Mesodermal cell (in vitro differentiated cells): Measurements from ENCODE around the gene PSG6.
"Not testable (repeated sequence)": the region's sequence is repeated elsewhere in the genome, so short reads cannot be mapped to it uniquely, and the experiment has no call there.

ENCODE experiments used
- H3K27ac ChIP-seq: 2 replicates; pipeline ENCODE4 v1.7.0; 2013; ENCODE audit warnings: mild to moderate bottlenecking, low read depth, low read length, moderate library complexity; ENCODE audit not compliant: severe bottlenecking
- H3K36me3 ChIP-seq: 2 replicates; pipeline ENCODE4 v1.7.1; 2013; ENCODE audit warnings: mild to moderate bottlenecking, low read length, moderate library complexity; ENCODE audit not compliant: control insufficient read depth, insufficient read depth
- H3K4me1 ChIP-seq: one replicate; pipeline ENCODE4 v1.7.1; 2013; ENCODE audit warnings: mild to moderate bottlenecking, low read length; ENCODE audit not compliant: insufficient read depth, control insufficient read depth, poor library complexity, severe bottlenecking
- H3K4me3 ChIP-seq: 2 replicates; pipeline ENCODE4 v1.7.0; 2013; ENCODE audit warnings: low read length, control low read depth, mild to moderate bottlenecking; ENCODE audit not compliant: insufficient read depth, poor library complexity, severe bottlenecking; ENCODE audit errors: extremely low read depth
- H3K9me3 ChIP-seq: 2 replicates; pipeline ENCODE4 v1.7.1; 2013; ENCODE audit warnings: mild to moderate bottlenecking, low read length, moderate library complexity; ENCODE audit not compliant: control insufficient read depth
- WGBS, 2 experiments: methylation state at CpG; one replicate each; pipeline ENCODE4 v1.1.5; 2013; ENCODE audit warnings: missing lambda C conversion rate in 2 of 2; ENCODE audit not compliant: insufficient coverage in 2 of 2; 5-methylcytosine and 5-hydroxymethylcytosine counted together

The PSG6 gene

DNA sequence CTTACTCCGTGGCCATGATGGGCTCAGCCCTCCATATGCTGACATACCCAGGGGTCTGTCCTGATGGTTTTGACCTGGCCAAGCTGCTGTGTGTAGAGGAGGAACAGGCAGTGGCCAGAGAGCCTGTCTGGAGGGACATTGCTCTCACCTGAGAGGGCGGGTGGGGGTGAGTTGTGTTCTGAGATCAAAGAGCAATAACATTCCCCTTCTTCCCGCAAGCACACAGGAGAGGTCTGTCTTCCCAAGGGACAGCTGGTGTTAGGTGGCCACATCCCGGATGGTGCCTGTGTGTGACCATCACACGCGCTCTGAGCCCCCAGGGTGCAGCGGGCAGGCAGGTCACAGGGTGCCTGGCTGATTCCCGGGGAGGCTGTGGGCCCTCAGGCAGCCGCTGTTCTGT is 37.1 kb downstream of the PSG6 start:
- H3K9me3 ChIP-seq, H3K27ac ChIP-seq, H3K4me1 ChIP-seq, H3K36me3 ChIP-seq, H3K4me3 ChIP-seq: not testable (repeated sequence)
- 89 to 93% methylated on average over 4 to 5 of the region's 9 CpGs for WGBS, 2 experiments

DNA sequence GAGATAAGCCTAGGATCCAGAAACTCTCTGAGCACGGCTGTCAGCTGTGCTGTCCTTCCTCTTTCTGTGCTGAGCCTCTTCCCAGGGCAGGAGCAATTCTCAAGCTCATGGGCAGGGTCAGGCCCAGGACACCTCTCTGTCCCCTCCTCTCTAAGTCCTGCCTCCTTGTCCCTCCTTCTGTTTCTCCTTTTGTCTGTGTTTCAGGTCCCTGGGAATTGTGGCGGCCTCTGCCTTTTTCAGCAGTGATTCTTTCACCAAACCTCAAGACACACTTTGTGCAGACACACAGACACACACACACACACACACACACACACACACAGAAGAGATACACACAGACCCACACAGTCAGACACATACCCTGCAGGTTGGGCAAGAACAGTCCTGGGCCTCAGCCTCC is 38.1 kb downstream of the PSG6 start, which contains the start of gene PSG1:
Gene PSG1 (minus strand): TSS at position 101 of the 400 bp plus-strand sequence. CDS start 132 bp downstream, outside the sequence.
- no peak within 1 kb of the TSS for H3K4me3 ChIP-seq
- peaks cover 9% of the 10 kb centered on the region for H3K4me1 ChIP-seq
- H3K36me3 ChIP-seq = no peaks in the 10 kb centered on the region
- no peak within 1 kb of the TSS for H3K27ac ChIP-seq
- no peaks in the 10 kb centered on the region for H3K9me3 ChIP-seq
- 69 to 78% methylated on average over 1 of the region's 2 CpGs for WGBS, 2 experiments

DNA sequence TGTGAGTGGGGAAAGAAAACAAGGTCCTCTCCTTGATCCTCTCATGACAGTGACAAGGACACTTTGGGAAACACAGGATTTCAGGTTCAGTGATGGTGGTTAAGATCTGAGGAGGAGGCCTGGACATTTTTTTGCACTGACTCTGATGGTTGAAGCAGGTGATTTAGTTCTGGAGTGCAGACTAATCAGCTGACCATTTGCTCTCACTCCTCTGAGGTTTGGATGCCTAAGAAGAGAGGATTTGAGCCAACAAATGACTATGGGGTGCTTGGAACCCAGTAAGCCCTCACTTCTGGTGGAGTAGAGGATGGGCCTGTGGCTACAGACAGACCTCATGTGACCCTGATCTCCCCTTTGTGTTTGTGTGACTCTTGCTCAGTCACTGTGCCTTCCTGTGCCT is 41.1 kb downstream of the PSG6 start:
- not testable (repeated sequence) for H3K36me3 ChIP-seq, H3K4me3 ChIP-seq, H3K27ac ChIP-seq, H3K9me3 ChIP-seq
- H3K4me1 ChIP-seq = peaks cover 12% of the 10 kb centered on the region

DNA sequence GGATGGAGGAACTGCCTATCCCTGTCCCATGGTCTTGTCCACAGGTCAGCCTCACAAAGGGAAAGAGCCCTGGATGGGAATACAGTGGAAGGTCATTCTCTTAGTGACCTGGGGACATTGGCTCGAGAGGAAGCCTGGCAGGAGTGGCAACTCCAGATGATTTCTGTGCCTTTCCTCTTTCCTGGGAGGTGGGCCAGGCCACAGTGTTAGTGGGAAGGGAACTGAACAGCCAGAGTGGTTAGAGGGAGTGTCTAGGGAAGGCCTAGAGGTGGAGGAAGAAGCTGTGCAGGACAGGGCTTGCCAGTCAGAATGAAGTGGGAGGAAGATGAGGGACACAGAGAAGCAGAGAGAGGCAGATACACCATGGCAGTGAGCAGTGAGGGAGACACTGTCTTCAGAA is 41.8 kb downstream of the PSG6 start:
- H3K36me3 ChIP-seq, H3K9me3 ChIP-seq, H3K4me3 ChIP-seq: not testable (repeated sequence)
- peak overlapping the region; percentile 25 for H3K27ac ChIP-seq
- 20 to 67% methylated on average over 1 of the region's 1 CpG for WGBS, 2 experiments
- H3K4me1 ChIP-seq = peaks cover 12% of the 10 kb centered on the region

DNA sequence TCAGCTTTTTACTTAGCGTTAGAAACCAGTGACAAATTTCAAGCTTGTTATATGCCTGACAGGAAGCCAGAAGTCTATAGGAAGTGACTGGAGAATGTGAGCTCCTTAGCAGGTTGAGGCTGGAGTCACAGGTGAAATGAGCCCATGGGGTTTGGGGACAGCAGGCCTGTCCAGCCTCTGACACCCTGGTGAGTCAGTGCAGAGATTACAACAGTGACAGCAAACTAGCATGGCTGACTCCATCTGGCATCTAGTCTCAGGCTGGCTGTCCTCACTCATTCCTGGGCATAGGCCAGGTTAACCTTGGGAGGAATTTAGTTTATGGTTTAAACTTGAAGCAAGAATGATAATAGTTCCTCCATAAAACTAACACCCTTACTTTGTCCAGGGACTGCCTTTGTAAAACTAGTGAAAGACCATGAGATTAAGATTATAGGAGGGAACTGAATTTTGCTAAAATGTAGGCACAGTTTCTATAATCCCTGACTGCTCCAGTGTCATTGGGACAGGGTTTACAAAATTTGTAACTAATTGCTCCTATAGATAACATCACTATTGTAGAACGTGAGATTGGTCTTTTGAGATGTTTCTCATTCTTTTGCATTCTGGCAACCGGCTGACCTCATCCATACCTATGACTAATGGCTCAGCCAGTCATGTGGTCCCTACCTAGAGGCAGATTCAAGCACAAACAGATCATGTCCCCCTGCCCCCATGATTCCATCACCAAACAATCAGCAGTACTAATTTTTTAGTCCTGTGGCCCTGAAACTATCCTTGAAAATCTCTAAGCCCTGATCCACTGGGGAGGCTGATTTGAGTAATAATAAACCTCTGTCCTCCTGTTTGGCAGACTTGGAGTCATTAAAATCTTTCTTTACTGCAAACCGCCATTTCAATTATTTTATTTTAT is 42.5 kb downstream of the PSG6 start:
- H3K9me3 ChIP-seq, H3K4me3 ChIP-seq, H3K36me3 ChIP-seq: not testable (repeated sequence)
- peaks cover 12% of the 10 kb centered on the region for H3K4me1 ChIP-seq
- peak overlapping the region; percentile 81 for H3K27ac ChIP-seq
- WGBS, 2 experiments = 80 to 91% methylated on average over 1 of the region's 4 CpGs

DNA sequence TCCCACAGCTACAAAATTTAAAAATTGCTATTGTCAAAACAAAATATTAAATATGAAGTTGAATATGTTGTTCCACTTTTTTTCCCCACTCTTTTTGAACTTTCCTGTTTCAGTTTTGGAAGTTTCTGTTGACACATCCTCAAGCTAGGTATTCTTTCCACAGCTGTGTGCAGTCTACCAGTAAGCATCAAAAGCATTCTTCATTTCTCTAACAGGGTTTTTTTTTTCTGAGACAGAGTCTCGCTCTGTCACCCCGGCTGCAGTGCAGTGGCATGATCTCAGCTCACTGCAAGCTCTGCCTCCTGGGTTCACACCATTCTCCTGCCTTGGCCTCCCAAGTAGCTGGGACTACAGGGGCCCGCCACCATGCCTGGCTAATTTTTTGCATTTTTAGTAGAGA is 43.6 kb downstream of the PSG6 start:
- 81 to 85% methylated on average over 2 to 3 of the region's 3 CpGs for WGBS, 2 experiments
- not testable (repeated sequence) for H3K4me3 ChIP-seq, H3K9me3 ChIP-seq, H3K36me3 ChIP-seq, H3K27ac ChIP-seq
- H3K4me1 ChIP-seq = peaks cover 12% of the 10 kb centered on the region

DNA sequence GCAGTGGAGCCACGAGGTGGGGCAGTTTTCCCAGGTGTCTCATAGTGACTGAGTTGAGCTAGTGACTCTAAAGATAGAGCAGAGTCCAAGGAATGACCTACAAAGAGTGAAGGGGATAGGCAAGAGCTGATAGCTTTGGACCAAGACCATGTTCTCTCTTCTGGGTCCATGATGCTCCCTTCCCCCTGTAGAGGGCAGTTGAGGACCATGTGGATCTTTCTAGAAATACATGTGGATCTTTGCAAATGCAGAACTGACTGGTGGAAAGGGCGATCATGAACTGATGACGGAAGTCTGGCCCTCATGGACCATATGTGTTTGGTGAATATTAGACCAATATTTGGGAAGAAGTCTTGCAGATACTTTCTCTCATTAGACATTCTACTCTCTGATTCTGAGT is 45.1 kb downstream of the PSG6 start:
- Histone ChIP-seq H3K9me3 (no peaks in the 10 kb centered on the region), H3K4me3 (no peak overlapping the region), H3K4me1 (peaks cover 12% of the 10 kb centered on the region), H3K36me3 (no peaks in the 10 kb centered on the region), H3K27ac (no peak overlapping the region)
- WGBS, 2 experiments = 23 to 65% methylated on average over 1 to 2 of the region's 3 CpGs

DNA sequence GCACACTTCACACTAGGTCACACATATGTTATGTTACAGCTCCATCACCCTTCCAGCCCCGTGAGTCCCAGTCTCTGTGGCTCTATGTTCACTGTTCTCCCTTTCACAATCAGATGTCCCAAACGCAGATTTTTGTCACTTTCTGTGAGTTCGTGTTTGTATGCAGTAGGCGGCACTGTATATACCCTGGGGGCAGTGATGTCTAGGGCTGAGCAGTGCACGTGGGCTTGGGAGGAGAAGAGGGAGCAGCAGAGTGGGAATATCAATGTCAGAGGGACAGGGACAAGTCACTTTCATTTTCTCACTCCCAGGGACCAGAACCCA is 60.2 kb downstream of the PSG6 start:
- no peaks in the 10 kb centered on the region for H3K9me3 ChIP-seq
- 20% methylated on average over 1 of the region's 5 CpGs; no CpG with 5 or more reads in 1 of the 2 experiments for WGBS, 2 experiments
- peaks cover 2% of the 10 kb centered on the region for H3K4me1 ChIP-seq
- no peak overlapping the region for H3K27ac ChIP-seq
- H3K36me3 ChIP-seq = no peaks in the 10 kb centered on the region
- no peak overlapping the region for H3K4me3 ChIP-seq

DNA sequence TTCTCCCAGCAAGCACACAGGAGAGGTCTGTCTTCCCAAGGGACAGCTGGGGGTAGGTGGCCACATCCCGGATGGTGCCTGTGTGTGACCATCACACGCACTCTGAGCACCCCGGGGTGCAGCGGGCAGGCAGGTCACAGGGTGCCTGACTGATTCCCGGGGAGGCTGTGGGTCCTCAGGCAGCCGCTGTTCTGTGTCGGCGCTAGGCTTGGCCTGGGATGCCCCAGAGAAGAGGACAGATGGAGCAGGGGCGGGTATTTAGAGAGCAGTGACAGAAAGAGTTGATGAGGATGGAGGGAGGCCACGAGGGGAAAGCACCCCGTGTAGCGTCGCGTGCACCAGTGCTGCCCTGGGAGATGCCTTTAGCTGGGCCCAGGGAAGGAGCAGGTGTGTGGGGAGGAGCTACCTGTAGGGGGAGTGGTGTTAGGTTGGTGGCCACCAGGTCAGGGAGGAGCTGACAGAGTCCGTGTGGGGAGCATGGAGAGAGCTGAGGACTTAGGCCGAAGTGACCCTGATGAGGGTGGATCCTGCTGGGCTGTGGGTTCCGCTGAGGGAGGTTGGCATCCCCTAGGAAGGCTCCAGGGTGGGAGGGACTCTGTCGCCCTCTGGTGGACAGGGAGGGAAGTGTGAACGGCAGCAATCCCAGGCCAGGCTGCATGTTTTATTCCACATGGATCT is 60.7 kb downstream of the PSG6 start:
- WGBS, 2 experiments = 81 to 87% methylated on average over 10 to 15 of the region's 19 CpGs
- H3K4me1 ChIP-seq, H3K4me3 ChIP-seq, H3K36me3 ChIP-seq, H3K27ac ChIP-seq, H3K9me3 ChIP-seq: not testable (repeated sequence)

DNA sequence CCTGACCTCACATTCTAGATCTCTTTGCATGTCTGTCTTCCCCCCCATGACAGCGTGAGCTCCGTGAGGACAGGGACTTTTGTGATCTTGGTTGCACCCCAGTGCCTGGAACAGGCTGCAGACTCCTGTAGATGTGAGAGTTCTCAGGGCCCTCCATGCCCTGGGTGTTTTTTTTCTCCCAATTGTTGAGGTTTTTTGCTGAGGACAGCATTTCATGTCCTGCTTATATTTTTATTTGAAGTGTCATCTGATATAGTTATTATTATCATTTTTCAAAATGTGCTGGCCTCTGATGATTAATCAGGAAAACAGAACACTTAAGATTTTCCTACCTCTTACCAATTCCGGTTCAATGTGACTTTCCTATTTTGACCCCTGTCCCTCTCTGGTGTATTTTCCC is 62.9 kb downstream of the PSG6 start:
- H3K27ac ChIP-seq, H3K36me3 ChIP-seq, H3K9me3 ChIP-seq, H3K4me3 ChIP-seq: not testable (repeated sequence)
- 85 to 89% methylated on average over 1 of the region's 3 CpGs for WGBS, 2 experiments
- H3K4me1 ChIP-seq = peaks cover 13% of the 10 kb centered on the region

DNA sequence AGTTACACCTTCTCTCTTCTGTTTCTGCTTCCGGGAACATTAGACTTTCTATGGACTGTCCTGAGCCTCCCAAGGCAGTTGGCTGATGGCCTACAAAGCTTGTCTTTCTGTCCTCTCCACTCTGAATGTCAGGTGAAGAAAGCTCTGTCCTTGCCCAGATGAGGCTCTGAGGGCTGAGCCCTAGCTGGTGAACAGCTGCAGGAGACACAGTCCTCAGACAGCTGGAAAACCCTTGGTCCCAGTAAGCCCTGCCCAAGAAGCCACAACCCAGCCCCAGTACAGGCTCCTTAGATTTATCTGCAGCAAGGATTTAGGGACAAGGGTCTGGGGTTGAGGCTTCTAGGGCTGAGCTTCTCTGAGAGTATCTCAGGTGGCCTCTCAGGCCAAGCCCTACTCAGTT is 64.5 kb downstream of the PSG6 start:
- not testable (repeated sequence) for H3K36me3 ChIP-seq, H3K27ac ChIP-seq, H3K9me3 ChIP-seq, H3K4me3 ChIP-seq
- peaks cover 13% of the 10 kb centered on the region for H3K4me1 ChIP-seq
- WGBS, 2 experiments = 75 to 88% methylated on average over 1 of the region's 1 CpG
